Activated gamma-delta T cell treated with anti-CD3 and anti-CD28 coated beads, Interleukin-2, amount 50 U/mL, for 16 hours (primary cell): ENCODE results near the gene PITX1.

ENCODE experiments used
- DNase-seq: peaks from one replicate; pipeline ENCODE4 v3.0.0-alpha.2; 2020; ENCODE audit warnings: low read depth

PITX1 gene

GRCh38 chr5:135029477-135030122 is 4.4 kb downstream of the PITX1 start:
- DNase-seq = no peak

GRCh38 chr5:135028791-135029476 is 5.1 kb downstream of the PITX1 start:
- DNase-seq = no peak

GRCh38 chr5:135027697-135028615 is 6.1 kb downstream of the PITX1 start:
- no peak for DNase-seq

- no peak for DNase-seq
Observed at GRCh38 chr5:135027266-135027696, 6.7 kb downstream of the PITX1 start.

- no peak for DNase-seq
Observed at GRCh38 chr5:135026645-135027265, 7.3 kb downstream of the PITX1 start.

- DNase-seq = no peak
Observed at GRCh38 chr5:135025730-135026644, 8.0 kb downstream of the PITX1 start.

GRCh38 chr5:135024956-135025729 is 8.9 kb downstream of the PITX1 start:
- no peak for DNase-seq

- DNase-seq = no peak
Observed at GRCh38 chr5:135020111-135020895, 13.7 kb downstream of the PITX1 start.

- DNase-seq = no peak
Observed at GRCh38 chr5:135019314-135019713, 14.7 kb downstream of the PITX1 start.

GRCh38 chr5:135018457-135018856 is 15.6 kb downstream of the PITX1 start:
- DNase-seq = no peak

- no peak for DNase-seq
Observed at GRCh38 chr5:135016861-135017290, 17.2 kb downstream of the PITX1 start.

GRCh38 chr5:135015942-135016341 is 18.1 kb downstream of the PITX1 start:
- no peak for DNase-seq

- DNase-seq = no peak
Observed at GRCh38 chr5:135013947-135014570, 20.0 kb downstream of the PITX1 start.

- DNase-seq = no peak
Observed at GRCh38 chr5:135013445-135013844, 20.6 kb downstream of the PITX1 start.

- no peak for DNase-seq
Observed at GRCh38 chr5:135012951-135013391, 21.1 kb downstream of the PITX1 start.

GRCh38 chr5:135012033-135012588 is 21.9 kb downstream of the PITX1 start:
- no peak for DNase-seq

GRCh38 chr5:135011355-135012032 is 22.5 kb downstream of the PITX1 start:
- no peak for DNase-seq
